ENCODE results near the gene DDX52.
"Not testable (repeated sequence)": the region's sequence is repeated elsewhere in the genome, so short reads cannot be mapped to it uniquely, and the experiment has no call there.

DDX52 gene, protein sequence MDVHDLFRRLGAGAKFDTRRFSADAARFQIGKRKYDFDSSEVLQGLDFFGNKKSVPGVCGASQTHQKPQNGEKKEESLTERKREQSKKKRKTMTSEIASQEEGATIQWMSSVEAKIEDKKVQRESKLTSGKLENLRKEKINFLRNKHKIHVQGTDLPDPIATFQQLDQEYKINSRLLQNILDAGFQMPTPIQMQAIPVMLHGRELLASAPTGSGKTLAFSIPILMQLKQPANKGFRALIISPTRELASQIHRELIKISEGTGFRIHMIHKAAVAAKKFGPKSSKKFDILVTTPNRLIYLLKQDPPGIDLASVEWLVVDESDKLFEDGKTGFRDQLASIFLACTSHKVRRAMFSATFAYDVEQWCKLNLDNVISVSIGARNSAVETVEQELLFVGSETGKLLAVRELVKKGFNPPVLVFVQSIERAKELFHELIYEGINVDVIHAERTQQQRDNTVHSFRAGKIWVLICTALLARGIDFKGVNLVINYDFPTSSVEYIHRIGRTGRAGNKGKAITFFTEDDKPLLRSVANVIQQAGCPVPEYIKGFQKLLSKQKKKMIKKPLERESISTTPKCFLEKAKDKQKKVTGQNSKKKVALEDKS

DNA sequence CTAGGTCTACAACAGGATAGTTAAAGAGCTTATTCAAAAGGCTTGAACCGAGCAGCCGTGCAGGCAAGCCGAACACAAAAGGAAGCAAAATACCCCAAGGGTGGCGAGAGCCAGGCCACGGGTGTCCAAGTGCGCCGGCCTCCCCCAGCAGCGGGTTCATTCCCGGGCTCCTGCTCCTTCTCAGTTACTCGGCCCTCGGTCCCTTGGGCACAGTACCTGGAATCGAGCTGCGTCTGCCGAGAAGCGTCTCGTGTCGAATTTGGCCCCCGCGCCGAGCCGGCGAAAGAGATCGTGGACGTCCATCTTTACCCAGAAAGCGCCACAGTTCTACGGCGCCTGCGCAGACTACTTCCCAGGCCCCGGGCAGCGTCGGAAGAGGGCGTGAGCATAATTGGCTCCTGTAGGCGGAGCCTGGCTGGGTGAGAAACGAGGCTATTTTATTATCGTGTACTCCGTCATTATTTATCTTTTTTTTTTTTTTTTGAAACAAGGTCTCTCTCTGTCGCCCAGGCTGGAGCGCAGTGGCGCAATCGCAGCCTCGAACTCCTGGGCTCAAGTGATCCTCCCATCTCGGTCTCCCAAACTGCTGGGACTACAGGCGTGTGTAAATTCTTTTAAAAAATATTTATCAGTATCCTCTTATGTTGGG is at the start of gene DDX52:
DDX52 (minus strand) TSS at position 329 of the 649 bp plus-strand sequence; CDS start at position 303, 26 bp downstream.
- DNase-seq: peak; percentile 84

DNA sequence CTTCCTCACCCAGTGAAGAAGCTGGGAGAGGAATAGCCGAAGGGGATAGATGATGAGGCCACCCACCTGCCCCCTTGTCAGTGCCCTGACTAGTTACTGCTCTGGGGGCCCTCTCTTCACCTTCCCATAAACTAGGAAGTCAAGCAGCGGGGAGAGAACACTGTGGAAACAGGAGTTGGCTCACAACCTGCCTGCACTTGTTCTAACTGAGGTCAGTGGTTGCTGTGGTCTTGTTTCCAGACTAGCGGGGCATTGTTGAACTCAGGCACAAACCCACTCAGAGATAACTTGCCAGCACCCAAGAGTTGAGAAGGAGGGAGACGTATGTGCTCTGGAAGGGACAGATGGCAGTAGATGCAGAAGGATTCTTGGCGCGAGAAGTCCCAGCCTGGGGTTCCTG is 48.6 kb upstream of the DDX52 start:
- DNase-seq: no peak

DNA sequence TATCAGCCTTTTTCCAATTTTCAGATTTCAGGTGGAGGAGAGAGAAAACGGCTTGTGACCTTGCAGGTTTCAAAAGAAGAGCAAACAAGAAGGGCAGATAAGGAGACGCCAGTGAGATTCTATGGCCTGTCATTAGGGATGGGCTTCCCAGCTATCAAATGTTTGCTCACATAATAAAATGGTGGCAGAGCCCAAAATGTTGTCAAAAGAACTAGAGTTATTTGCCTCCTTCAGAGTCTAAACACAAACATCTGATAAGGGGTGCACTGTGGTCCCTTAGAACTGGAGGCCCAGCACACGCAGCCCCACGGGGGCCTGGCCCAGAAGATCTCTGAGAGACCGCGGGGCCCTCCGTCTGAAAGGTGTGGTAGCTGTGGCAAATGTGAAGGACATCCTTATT is 46.1 kb upstream of the DDX52 start:
- no peak for DNase-seq

DNA sequence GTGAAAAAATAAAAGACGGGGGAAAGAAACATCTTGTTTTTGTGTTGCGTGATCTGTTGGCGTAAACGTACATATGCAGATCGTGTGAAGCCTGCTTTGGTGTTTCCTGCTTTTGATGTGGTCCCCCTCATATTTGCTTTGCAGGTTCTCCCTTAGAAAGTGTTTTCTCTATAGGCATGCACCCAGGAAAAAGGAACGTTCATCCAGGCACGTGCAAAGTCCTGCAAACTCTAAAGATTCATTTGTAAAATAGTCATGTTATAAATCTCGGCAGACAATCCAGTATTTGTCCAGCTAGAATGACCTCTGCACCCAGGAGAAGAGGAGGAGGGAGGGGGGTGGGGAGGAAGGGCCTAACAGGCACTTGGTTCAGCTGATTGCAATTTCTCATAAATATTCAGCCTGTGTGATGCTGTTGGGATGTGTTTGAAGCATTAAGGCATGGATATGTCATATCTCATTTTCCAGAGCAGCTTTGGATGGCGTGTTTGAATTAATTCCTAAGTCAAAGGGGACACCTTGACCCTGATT is 40.3 kb upstream of the DDX52 start:
- DNase-seq: no peak

DNA sequence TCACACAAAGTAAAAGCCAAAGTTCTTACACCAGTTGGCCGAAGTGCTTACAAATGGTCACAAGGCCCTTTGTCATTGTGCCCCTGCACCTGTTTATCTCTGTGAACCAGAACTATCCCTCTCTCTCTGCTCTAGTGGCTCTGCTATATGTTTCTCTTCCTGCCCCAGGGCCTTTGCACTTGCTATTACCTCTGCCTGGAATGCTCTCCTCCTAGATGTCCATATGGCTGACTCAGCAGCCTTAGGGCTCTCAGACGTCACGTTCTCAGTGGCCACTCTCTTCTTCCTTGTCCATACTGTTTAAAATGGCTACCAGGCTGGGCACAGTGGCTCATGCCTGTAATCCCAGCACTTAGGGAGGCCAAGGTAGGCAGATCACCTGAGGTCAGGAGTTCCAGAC is 38.8 kb upstream of the DDX52 start:
- DNase-seq: no peak

DNA sequence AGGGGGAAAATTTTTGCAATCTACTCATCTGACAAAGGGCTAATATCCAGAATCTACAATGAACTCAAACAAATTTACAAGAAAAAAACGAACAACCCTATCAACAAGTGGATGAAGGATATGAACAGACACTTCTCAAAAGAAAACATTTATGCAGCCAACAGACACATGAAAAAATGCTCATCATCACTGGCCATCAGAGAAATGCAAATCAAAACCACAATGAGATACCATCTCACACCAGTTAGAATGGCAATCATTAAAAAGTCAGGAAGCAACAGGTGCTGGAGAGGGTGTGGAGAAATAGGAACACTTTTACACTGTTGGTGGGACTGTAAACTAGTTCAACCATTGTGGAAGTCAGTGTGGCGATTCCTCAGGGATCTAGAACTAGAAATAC is 36.7 kb upstream of the DDX52 start:
- DNase-seq: not testable (repeated sequence)

DNA sequence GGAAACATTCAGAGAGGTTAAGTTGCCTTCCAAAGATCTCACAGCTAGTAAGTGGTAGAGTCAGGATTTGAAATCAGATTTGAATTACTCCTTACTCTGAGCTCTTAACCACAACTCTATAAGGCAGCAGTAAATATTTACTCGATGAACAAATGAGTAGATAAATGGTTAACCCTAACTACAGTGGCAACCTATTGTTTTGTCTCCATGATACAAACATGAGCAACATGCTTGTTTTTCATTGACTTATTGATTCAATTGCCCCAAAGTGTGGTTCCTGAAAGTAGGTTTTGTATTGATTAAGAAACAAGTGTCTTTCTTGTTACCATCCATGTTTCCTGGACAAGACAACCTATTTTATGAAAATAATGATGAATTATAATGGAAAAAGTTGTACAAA is 34.8 kb upstream of the DDX52 start:
- DNase-seq: no peak

DNA sequence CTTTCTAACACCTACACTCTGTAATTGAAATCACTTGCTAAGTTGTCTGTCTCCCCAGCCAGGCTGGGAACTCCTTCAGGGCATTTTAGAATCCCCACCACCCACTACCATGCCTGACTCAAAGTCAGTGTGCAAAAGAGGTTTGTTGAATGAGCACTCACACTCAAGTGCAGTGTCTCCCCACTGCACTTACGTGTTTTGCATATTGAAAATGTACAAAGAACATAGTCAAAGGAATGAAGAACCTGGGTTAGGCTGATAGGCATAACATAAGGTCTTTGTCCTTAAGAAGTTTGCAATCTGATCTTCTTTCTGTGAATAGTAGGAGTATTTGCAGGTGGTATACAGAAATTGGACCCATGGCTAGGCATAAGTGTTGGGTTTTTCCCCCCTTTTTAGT is 33.8 kb upstream of the DDX52 start:
- DNase-seq: no peak

DNA sequence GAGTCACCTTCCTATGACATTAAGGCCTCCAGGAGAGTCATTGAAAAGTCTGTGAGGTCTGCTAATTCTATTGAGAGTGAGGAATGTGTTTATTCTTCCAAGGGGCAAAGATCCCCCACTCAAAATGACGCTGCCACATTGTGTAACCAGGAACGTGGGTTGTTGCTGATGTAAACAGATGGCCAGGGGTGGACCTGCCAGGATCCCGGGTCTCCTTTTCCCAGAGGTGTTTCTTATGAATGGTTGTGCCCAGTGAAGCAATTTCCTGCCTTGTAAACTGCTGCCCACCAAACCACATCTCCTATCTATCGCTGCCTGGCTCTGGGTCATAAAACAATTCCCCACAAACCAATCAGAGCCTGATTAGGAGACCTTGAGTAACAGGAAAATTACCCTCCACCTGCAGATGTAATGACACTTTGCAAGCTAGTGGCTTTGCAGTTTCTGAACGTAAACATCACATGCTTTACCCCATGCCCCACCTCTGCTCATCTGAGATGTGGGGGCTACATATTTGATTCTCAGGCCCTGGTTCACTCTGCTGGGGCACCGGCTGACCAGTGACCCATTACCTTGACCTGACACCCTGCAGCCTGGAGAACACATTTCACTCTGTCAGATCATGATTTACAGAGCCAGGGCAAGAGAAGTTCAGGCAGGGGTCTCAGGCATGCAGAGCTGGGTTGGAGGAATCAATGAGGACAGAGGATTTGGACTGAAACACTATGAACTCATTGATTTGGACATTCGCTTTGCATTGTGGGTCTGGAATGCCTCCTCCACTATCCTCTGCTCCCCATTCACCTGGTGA is 33.1 kb upstream of the DDX52 start:
- no peak for DNase-seq

DNA sequence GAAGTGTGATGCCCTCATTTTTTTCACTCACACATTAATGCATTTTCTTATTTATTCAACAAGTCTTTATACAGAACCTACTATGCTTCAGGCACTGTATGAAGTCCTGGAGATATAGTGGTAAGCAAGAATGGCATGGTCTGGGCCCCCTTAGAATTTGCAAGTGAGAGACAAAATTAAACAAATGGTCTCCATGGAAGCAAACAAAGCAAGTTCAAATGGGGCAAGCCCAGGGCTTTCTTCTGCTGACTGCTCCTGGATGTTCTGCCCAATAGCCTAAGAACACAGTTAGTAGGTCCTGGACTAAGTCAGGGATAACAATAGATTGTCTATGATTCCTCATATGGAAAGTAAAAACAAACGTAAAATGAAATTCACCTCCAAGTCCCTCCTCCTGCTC is 31.3 kb upstream of the DDX52 start:
- DNase-seq: no peak

DNA sequence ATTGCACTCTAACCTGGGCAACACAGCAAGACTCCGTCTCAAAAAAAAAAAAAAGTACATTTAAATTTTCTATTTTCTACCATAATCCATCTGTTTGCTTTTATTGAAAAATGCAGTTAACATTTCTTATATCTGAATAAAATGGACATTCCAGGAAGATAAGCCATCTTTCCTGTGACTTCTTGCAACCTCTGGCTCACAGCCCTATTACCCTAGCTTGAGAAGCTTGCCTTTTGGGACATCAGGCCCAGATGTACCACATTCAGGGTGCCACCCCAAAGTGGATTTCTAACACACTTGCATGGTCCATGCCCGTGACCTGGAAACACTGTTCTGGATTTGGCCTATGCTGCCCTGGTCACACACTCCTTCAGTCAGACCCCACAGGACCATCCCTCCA is 30.1 kb upstream of the DDX52 start:
- DNase-seq: no peak

DNA sequence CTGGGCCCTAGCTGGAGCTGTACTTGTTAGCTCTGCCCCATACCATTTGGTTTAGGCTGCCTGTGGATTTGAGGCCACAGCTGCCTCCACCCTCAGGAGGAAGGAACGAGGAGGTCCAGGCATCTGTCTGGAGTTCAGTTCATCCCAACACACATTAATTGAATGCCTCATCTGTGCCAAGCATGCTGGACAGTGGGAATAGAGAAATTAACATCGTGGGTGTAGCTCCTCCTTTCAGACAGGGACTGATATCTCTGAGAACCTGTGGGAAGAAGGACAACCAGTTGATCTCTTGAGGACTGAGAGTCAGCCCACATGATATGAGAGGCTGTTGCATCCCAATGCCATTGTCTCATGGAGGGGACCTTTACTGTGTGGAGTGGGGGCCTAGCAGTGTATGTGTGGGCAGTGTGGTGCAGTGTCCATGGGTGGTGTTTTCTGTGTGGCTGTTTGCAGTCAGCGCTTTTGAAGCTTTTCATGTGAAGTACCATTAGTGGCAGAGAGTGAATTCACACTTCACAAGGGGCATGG is 29.4 kb upstream of the DDX52 start:
- no peak for DNase-seq

DNA sequence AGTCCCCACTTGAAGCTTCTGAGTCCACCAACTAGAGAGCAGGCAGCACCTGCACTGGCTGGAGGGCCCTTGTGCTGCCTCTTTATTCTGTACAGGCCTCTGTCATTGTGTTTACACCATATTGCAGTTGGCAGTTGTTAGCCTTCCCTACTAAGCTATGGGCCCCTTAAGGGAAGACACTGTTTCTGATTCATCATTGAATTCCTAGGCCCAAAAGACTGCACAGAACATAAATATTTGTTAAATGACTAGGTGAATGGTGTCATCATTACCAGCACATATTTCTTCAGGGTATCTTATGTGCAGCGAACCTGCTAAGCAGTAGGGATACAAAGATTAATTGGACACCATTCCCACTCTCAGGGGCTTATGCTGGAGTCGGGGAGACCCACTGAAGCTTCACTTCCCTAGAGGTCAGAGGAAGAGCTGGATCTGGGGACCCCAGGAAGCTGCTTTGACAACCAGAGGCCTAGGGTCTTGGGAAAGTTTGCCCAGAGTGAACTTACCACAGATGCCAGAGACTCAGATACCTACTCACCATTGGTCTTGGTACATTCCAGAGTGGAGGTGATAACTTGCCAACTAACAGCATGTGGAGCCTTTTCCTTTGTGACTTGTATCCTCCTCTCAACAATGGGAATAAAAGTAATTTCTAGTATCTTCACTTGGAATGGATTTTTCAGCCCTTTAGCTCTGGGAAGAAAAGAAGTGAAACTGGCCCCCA is 28.7 kb upstream of the DDX52 start:
- no peak for DNase-seq

DNA sequence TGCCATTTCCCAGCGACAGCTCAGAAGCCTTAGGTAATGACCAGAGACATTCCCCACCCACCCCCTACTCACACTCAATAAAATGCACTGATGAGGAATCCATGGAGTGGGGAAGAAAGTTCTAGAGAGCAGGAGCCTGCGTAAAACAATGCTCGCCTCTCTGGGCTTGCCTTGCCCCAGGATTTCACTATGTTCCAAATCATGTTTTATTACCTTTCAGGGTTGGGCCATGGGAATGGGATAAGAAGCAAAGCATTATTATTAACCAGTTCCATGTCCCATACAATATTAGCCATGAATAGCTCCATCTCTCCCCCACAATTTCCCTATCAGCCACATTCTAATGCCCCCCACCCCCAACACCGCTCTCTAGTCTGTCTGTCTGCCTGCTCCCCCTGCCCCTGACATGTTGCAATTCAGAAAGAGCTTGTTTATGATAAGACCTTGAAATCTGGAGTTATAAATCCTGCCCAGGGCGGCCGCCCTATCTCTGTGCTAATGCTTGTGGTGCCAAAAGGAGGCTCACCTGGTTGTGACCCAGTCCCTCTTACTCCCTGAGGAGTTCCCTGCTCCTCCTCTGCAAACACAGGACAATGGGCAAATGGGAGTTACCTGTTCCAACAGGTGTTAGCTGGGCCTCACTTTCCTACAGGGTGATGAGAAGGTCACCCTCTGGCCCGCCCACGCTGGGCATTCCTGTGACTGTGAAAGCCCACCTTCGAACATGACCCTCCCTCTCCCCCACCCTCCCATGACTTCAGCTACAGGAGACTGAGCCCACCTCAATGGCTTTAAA is 28.0 kb upstream of the DDX52 start:
- no peak for DNase-seq

DNA sequence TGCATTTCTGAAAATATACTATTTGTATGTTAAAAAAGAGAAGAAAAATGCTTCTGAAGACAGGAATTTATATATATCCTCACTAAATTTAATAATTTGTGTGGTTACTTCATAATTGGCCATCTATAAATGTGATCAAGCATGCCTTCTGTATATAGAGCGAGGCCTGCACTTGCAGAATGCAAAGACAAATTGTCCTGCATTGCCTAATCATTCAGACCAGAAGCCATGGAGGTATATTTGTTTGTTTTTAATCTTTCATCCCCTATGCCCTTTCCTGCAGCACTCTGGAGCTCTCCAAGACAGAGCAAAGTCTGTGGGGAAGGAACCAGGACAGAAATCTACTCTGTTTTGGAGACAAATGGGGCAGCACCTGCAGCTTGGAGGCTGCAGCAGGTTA is 23.8 kb upstream of the DDX52 start:
- DNase-seq: no peak

DNA sequence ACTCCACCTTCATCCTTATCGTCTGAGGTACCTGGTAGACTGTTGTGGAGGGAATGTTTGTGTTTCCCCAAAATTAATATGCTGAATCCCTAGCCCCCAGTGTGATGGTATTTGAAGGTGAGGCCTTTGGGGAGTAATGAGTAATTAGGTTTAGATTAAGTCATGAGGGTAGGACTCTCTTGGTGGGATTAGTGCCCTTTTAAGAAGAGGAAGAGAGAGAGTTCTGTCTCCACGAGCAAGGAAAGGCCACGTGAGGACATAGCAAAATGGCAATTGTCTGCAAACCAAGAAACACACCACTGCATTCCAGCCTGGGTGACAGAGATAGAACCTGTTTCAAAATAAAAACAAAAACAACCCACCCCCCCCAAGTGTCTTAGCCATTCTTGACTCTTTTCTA is 21.0 kb upstream of the DDX52 start:
- no peak for DNase-seq

DNA sequence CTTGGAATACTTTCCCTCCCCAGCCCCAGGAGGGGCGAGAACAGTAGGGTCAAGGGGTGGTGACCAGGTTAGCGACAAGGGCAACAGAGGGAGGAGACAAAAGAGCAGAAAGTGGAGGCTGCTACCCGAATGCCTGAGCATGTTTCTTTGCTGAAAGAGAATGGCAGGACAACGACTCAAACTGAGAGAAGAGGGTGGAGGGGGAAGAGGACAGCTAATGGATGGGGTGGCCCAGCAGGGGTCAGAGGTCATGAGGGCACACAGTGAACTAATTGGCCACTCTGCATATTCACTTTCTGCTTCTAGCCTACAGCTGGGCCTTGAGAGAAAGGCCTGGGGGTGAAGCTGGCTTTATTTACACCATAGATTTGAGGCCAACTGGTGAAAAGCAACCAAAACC is 19.1 kb upstream of the DDX52 start:
- no peak for DNase-seq

DNA sequence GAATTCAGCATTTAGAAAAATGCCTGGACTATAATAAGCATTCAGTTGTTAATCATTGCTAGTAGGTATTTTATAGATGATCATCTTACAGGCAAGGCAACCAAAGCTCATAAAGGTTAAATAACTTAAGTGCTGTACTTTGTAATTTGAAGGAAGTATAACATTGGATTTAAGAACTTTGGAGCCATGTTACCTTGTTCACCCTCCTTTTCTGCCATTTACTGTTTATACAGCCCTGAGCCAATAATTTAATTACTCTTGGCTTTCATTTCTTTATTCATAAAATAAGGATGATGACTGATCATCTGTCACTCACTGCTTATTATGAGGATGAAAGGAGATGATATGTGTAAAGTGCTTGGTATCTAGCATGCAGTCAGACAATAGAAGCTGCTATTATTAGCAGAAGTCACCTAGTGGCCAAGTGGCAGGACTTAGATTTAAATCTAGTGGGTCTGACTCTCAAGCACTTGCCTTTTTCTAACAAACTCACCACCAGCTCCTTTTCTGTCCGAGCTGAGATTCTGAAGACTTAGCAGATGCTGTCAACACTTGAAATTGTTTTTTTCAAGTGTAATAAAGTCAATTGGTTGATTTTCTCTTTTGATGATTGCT is 18.3 kb upstream of the DDX52 start:
- DNase-seq: no peak

DNA sequence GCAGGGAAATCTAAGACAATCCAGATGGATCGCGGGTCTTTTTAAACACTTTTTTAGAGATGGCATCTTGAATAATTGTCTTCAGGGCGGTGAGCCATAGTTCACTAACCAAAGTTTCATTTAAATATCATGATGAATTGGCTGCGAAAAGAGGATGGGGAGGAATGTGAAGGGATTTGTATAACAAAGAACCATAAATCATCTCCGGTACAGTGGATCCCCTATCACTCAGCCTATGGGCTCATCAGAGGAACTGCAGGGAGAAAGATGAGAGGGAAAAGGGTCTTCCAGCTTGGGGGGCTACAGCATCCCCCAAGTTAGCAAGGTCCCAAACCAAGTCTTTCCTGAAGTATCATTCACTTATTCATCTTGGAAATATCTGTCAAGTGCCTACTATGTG is 16.7 kb upstream of the DDX52 start:
- DNase-seq: no peak

DNA sequence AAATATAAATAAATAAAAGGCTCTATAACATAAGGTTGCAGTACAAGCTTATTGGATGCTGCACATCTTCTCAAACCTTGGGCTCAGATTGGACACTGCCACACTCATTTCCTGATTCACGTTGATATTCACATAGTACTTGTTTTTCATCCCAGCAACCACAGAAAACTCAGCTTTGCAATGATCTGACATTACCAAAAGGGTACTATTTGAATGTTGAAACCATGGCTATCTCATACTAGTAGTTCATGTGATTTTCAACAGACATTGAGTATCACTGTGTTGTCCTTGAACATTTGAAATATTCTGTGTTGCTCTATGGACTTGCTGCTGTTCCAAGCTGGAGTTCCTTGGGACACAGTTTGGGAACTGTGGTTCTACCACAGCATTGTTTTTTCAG is 14.0 kb upstream of the DDX52 start:
- no peak for DNase-seq

DNA sequence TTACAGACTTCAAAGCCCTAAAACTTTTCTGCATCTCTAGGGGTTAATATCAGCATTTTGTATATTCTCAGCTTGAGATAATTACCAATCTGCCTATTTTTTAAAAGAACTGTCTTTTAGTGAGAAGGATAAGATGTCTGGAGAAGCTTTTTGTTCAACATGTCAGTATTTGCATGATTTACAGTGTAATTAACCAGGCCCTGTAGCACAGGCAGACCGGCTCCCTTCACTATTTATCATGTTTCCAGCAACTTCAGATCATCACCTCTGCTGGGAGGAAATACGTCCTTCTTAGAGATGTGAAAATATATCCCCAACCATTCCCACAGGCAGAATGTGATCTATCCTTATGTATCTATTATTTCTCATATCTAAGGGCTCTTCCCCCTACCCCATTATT is 8.6 kb upstream of the DDX52 start:
- DNase-seq: no peak
